Brain pericyte (primary cell): ENCODE results near the gene VAT1L.
"Not testable (repeated sequence)": the region's sequence is repeated elsewhere in the genome, so short reads cannot be mapped to it uniquely, and the experiment has no call there.

Experiments used
- DNase-seq: peaks from one replicate; pipeline ENCODE4 v3.0.0-alpha.2; 2012; ENCODE audit warnings: low read depth, low spot score

VAT1L gene

DNA sequence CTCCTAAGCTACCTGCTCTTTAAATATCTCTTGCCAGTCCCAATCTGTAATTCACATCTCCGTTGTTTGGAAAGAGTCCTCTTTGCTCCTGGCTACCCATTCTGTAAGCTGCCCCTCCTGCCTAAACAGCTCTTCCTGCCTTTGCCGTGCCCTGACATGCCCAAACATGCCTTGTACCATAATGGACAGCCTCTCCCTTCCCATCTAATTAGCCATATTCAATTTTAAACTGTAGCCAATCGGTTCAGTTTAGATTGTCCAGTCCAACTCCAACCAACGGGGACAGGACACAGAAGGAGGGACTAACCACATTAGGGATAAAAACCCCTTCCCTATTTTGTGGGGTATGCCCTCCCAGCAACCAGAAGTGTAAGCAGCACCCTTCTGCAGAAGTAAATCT lies 203.3 kb downstream of the VAT1L start:
- DNase-seq: no peak

DNA sequence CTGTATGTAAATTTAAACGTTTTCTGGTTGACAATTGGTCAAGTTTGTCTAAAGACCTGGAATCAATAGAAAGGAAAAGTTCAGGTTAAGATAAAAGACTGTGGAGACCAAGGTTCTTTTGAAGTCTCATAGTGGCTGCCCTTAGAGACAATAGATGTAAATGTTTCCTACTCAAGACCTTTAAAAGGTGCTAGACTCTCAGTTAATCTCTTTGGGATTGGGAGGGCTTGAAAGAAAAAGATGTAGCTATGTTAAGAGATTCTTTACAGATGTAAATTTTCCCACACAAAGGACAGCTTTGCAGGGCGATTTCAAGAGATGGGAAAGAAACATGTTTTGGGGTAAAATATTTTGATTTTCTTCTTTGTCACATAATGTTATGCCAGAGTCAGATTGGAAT lies 204.0 kb downstream of the VAT1L start:
- DNase-seq: not testable (repeated sequence)

DNA sequence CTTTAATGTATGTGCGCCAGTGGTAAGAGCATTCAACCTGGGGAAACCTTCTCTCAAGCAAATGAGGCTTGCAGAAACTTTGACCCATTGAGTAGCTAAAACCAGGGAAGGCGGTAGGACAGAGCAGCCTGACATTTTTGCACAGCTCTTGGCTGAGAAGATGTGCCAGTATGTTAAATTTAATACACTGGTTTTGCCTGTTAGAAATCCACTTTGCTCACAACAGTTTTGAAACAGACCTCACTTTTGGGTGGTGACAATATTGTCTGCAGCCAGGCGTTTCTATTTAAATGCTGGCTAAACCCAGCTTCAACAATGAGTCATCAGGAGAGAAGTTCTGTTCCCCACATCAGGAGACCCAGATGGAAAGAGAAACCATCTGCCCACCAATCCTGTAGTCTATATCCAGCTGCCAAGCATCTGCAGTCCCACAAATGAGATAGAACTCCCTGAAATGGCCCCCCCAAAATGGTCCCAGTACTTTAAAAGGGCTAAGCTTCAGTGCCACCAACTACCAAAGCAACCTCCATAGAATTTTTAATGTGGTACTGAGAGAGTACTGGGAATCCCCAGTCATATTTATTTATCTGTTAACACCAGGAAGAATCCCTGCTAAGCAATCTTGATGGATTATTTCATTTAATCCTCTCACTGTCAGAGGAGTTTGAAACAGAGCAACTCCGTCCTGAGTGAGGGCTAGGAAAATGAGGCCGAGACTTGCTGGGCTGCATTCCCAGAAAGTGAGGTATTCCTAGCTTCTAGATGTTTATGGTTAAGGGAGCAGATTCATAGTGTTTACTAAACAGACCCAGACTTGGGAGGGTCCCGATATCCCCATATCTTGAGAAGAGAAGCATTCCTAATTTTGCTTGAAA lies 205.0 kb downstream of the VAT1L start:
- no peak for DNase-seq

DNA sequence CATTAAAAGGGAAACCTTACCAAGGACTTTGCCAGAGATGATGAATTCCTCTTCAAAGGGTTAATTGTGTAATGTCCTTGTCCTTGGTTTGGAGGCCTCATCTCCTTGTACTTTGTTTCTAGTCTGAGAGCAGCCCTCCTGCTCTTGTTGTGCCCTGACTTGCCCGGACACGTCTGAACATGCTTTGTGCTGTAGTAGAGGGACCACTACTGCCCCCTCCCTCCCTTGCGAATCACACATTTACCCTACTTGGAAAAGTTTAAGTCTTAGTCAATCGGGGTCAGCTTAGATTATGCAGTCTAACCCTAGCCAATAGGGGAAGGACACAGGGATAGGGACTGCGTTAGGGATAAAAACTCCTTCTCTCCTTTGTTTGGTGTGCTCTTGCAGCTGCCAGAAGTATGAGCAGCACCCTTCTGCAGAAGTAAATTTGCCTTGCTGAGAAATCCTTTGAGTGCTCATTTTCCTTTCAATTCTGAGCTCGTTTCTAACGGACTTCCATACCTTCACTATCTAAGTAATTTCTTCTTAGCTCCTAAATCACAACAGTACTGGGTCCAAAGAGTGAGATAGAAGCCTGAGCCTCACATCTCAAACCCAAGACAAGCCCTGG lies 207.6 kb downstream of the VAT1L start:
- no peak for DNase-seq

- DNase-seq: no peak
Measured at GRCh38 chr16:77998350-77999023, 210.1 kb downstream of the VAT1L start.

GRCh38 chr16:78001451-78002025 lies 213.2 kb downstream of the VAT1L start:
- no peak for DNase-seq

GRCh38 chr16:78002915-78003538 lies 214.7 kb downstream of the VAT1L start:
- DNase-seq: peak; percentile 27

GRCh38 chr16:78004517-78004916 lies 216.2 kb downstream of the VAT1L start:
- no peak for DNase-seq

DNA sequence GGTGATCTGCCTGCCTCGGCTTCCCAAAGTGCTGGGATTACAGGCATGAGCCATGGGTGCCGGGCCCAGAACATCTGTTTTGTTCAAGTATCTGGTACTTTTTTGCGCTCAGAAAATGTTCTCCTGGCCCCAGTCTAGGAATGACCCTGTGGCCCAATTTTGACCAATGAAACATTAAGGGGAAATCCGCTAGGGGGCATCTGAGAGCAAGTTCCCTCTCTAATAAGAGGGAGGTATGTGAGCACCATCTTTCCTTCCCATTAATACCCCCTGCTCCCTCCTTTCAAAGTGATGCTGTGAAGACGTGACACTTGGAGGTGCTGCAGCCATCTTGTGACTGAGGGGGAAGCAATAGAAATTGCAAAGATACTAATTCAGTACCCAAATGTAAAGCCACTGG lies 217.5 kb downstream of the VAT1L start:
- DNase-seq: no peak

DNA sequence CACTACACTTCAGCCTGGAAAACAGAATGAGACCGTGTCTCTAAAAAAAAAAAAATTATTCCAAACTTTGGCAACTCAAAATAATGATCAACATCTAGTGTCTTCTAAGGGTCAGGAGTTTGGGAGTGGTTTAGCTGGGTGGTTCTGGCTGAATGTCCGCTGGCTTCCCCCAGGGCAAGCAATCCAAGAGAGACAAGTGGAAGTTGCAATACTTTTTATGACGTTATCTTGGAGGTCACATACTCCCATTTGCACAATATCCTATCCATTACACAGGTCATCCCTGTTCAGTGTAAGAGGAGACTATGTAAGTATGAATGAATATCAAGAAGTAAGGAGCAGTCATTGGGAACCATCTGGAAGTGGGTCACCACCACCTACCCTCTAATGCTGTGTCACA lies 218.8 kb downstream of the VAT1L start:
- DNase-seq: no peak

- no peak for DNase-seq
Measured at GRCh38 chr16:78022347-78023060, 234.1 kb downstream of the VAT1L start, which contains the start of gene CLEC3A. TSS of gene CLEC3A (plus strand) at chr16:78022548. CDS start at chr16:78022627, 79 bp downstream.

DNA sequence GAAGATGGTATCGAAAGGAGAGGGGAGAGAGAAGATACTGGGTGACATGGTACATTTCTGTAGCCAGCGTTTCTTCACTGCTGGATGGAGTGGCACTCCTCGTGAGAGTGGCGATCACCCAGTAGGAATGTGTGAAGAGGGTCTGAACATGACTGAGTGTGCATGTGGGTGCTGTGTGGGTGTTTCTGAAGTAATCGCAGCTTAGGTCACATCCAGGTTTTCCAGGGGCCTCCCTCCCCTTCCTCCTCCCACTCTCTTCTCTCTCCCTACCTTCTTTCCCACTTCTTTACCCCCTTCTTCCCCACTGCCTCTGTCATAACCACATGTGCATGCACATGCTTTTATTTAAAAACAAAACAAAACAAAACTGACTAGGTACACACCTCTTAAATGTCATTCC lies 235.8 kb downstream of the VAT1L start:
- DNase-seq: no peak

DNA sequence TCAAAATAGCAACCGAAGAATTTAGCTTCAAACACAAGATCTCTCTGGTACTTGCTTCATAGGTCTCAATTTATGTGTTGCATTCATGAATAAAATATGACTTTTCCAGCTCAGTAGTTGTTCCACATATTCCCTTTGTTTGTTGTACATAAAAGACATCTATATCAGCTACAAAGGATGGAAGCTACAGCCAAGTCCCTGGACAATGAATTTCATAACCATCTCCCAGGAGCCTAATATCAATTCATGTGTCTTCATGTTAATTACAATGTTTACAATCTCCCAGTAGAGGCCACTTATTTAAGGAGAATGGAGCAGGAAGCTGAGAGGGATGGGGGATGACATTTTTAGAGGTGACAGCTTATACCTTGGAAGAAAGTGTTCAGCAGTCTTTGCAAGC lies 237.3 kb downstream of the VAT1L start:
- no peak for DNase-seq

GRCh38 chr16:78028018-78028417 lies 239.7 kb downstream of the VAT1L start:
- DNase-seq: no peak
